Activated T-helper 2 cell treated with anti-CD3 and anti-CD28 coated beads, Interferon-gamma antibody, Interleukin-2, Interleukin-4, amounts not matched to agents 10 μg/mL and 5 μg/mL and 100 μg/mL, durations not matched to agents 14 hours and 24 hours and 36 hours (primary cell): ENCODE measurements around the gene EPHA6. TPM values are rescaled to one million over a fixed set of nuclear protein-coding genes. Genes with fewer than 3 reads are reported as not detected.
"Not testable (repeated sequence)": the region's sequence is repeated elsewhere in the genome, so short reads cannot be mapped to it uniquely, and the experiment has no call there.

Source experiments
- DNase-seq: peaks from one replicate; pipeline ENCODE4 v3.0.0; 2021; ENCODE audit warnings: low spot score
- H3K27ac Mint-ChIP-seq: one replicate; pipeline ENCODE4 v1.8.0; 2021; ENCODE audit warnings: mixed read lengths
- H3K27me3 Mint-ChIP-seq: one replicate; pipeline ENCODE4 v1.8.0; 2021; ENCODE audit warnings: low read depth, mixed read lengths
- H3K36me3 Mint-ChIP-seq: one replicate; pipeline ENCODE4 v1.8.0; 2021; ENCODE audit warnings: low read depth, mixed read lengths
- H3K4me1 Mint-ChIP-seq: one replicate; pipeline ENCODE4 v1.8.0; 2021; ENCODE audit warnings: low read depth, mixed read lengths
- H3K4me3 Mint-ChIP-seq: one replicate; pipeline ENCODE4 v1.8.0; 2021; ENCODE audit warnings: low read depth, mild to moderate bottlenecking, moderate library complexity, mixed read lengths
- H3K9me3 Mint-ChIP-seq: one replicate; pipeline ENCODE4 v1.8.0; 2021; ENCODE audit warnings: mixed read lengths
- intact Hi-C: fragments of 100-400 bp; cut with micrococcal nuclease; formaldehyde crosslinking; loops from one replicate; pipeline ENCODE4 v1.15.1; 2023
- total RNA-seq: library from RNA; stranded (reverse); gene quantifications from 2 replicates; pipeline ENCODE4 v1.2.3, GENCODE V29; 2022

The EPHA6 gene
- total RNA-seq, 1 donor from 2014 or later = not detected

DNA sequence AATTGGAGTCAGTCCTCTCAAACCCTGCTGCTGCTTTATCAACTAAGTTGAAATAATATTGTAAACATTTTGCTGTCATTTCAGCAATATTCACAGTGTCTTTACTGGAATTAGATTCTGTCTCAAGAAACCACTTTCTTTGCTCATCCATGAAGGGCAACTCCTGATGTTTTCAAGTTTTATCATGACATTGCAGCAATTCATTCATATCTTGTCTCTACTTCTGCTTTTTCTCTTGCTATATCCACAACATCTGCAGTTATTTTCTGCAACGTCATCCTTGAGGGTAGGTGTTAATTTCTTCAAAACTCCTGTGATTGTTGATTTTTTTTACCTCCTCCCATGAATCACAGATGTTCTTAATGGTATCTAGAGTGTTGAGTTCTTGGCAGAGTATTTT is 181.6 kb downstream of the EPHA6 start:
- Mint-ChIP-seq H3K36me3 (no peaks in the 10 kb centered on the region), H3K27me3 (no peaks in the 10 kb centered on the region), H3K4me3 (no peak overlapping the region), H3K4me1 (no peaks in the 10 kb centered on the region), H3K27ac (no peak overlapping the region), H3K9me3 (peaks cover 4% of the 10 kb centered on the region)
- no peak for DNase-seq
- intact Hi-C loops = no loop called here

DNA sequence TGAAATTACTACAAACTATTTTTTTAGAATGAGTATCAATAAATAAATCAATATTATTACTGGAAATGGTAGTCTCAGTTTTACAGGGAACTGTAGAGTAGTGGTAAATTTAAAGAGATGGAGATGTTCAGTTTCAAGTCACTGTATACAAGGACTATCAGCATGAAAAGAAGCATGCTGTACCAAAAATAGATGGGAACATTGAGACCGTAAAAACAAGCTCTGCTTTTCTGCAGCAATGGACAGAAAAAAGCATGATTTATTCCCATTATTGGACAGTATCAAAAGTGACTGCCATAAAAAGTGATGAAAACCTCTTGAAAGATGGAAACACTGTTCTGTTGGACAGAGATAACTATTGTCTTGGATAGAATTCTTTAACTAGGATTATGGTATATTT is 187.2 kb downstream of the EPHA6 start:
- DNase-seq = no peak
- Mint-ChIP-seq H3K27me3 (no peaks in the 10 kb centered on the region), H3K9me3 (peaks cover 19% of the 10 kb centered on the region), H3K4me3 (no peak overlapping the region), H3K27ac (no peak overlapping the region), H3K36me3 (no peaks in the 10 kb centered on the region), H3K4me1 (no peaks in the 10 kb centered on the region)
- intact Hi-C loops = no loop called here

DNA sequence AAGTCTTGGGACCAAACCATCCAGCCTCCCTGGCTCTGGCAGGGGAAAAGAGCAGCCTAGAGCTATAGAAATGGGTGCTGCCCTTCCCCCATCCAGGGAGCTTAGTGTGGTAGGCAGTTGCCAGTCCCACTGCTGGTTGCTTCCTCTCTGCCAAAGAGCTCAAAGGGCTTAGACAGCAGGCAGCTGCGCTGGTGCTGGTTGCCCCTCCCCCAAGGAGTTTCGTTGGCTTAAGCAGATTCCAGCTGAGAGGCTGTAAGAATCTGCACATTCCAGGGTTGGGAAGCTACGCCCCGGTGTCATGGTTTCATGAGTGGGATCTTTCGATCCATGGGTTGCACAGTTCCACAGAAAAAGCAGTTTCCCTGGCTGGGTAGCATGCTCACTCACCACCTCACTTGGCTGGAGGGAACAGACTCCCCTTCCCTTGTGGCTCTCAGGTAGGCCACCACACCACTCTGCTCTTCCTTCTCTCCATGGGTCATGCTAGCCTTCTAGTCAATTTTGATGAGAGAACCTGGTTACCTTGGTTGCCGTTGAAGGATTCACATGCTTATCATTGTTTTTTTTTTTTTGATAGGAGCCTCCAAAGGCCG is 195.1 kb downstream of the EPHA6 start:
- no peaks in the 10 kb centered on the region for H3K4me1 Mint-ChIP-seq
- H3K4me3 Mint-ChIP-seq = no peak overlapping the region
- DNase-seq = no peak
- H3K27ac Mint-ChIP-seq = no peak overlapping the region
- no peaks in the 10 kb centered on the region for H3K27me3 Mint-ChIP-seq
- H3K9me3 Mint-ChIP-seq = peaks cover 30% of the 10 kb centered on the region
- intact Hi-C loops = no loop called here
- no peaks in the 10 kb centered on the region for H3K36me3 Mint-ChIP-seq

DNA sequence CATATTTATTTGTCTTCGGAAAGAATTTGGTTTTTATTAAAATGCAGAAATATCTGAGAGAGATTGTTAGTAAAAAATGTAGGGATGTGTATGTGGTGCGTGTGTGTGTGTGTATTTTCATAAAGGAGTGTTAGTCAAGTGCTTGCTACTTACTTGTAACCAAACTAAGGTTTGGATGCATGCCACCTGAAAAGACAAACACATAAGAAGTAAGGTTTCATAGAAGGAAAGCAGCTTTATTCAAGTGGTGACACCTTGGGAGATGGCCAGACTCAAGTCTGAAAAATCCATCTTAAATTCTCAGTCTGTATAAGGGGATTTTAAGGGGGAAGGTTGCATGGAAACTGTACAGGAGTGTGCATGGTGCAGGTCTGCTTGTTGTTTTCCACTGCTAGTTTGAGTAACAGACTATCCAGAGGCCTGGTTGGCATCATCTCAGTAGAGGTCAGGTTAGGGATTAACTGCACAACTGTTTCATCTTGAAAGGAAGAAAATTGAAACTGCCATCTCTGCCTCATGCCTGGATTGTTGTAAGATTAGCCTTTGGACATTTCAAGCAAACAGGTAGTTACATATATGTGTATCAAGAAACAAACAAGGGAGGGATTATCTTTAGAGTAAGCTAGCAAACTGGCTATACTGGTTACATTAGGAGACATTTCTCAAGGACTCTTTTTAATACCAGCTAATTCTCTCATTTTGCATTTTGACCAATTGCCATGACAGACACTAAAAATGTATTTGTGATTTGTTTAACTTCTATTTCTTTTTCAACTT is 196.7 kb downstream of the EPHA6 start:
- Mint-ChIP-seq H3K4me1 (no peaks in the 10 kb centered on the region), H3K9me3 (peaks cover 26% of the 10 kb centered on the region), H3K4me3 (no peak overlapping the region), H3K27ac (no peak overlapping the region), H3K36me3 (no peaks in the 10 kb centered on the region), H3K27me3 (no peaks in the 10 kb centered on the region)
- no peak for DNase-seq
- intact Hi-C loops = no loop called here

DNA sequence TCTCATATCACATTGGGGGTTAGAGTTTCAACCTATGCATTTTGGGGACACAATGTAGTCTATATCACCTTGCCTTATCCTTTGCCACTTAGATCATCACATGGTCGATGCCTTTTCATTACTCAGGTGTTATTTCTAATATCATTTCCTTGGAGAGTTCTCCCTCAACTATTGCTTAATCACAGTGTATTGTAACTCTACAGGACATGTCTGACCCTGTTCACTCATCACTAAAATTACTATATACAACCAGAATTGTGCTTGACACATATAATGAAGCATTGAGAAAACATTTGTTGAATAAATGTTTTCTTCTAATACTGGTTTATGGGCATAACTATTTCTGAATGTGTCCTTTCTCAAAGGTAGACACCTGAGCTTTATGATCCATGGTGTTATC is 207.4 kb downstream of the EPHA6 start:
- Mint-ChIP-seq H3K9me3 (peaks cover 22% of the 10 kb centered on the region), H3K27ac (no peak overlapping the region), H3K4me3 (no peak overlapping the region), H3K36me3 (no peaks in the 10 kb centered on the region), H3K4me1 (no peaks in the 10 kb centered on the region), H3K27me3 (no peaks in the 10 kb centered on the region)
- no peak for DNase-seq
- intact Hi-C loops = no loop called here

DNA sequence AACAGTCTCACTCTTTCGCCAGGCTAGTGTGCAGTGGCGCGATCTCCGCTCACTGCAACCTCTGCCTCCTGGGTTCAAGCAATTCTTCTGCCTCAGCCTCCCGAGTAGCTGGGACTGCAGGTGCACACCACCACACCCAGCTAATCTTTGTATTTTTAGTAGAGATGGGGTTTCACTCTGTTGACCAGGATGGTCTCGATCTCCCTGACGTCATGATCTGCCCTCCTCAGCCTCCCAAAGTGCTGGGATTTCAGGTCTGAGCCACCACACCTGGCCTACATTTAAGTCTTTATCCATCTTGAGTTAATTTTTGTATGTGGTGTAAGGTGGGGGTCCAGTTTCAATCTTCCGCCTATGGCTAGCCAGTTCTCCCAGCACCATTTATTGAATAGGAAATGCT is 211.2 kb downstream of the EPHA6 start:
- H3K4me1 Mint-ChIP-seq, H3K27me3 Mint-ChIP-seq, H3K27ac Mint-ChIP-seq, intact Hi-C loops, H3K4me3 Mint-ChIP-seq, DNase-seq, H3K36me3 Mint-ChIP-seq: not testable (repeated sequence)
- peaks cover 20% of the 10 kb centered on the region for H3K9me3 Mint-ChIP-seq

DNA sequence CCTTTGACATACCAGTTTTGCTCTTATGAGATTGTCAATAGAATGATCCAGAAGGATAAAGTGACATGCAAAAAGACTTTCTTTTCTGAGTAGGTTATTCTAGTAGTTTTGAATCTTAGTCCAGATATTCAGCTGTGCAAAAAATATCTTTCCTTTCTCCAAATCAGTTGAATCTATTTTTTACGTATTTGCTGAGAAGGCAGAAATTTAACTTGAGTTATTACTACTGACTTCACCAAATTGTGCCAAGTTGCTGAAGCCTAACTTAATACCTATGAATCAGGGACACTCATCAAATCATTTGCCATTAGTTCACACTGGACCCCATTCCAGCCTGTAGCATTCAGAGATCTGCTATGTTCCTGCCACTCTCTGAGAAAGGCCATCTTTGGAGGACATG is 215.6 kb downstream of the EPHA6 start:
- intact Hi-C loops = no loop called here
- Mint-ChIP-seq H3K27me3 (no peaks in the 10 kb centered on the region), H3K27ac (no peak overlapping the region), H3K36me3 (no peaks in the 10 kb centered on the region), H3K9me3 (peaks cover 19% of the 10 kb centered on the region), H3K4me1 (no peaks in the 10 kb centered on the region), H3K4me3 (no peak overlapping the region)
- DNase-seq = no peak

DNA sequence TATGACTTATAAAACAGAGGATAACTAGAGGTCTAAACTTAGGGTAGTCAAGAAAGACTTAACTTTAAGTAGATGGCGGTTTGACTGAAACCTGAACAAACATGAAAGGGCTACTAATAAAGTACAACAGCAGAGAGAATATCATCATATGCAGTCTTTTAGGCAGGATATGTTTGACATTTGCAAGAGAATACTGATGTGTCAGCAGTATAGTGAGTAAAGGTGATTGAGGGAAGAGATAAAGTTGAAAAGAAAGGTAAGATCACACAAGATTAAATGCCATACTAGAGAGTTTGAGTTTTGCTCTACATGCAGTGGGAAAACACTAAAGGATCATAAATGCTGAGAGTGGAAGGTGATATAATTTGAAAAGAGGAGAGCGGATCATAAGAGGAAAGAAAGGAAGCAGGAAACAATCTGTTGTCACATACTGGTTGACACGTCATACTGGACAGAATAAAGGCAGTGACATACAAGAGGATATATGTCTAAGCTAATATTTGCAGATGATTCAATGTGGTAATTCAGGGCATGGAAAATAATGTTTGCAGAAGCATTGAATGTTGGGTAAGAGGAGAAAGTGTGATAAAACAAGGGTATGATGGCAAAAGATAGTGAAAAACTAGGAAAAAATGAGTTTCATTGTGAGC is 223.0 kb downstream of the EPHA6 start:
- intact Hi-C loops = no loop called here
- no peak for DNase-seq
- no peaks in the 10 kb centered on the region for H3K4me1 Mint-ChIP-seq
- no peaks in the 10 kb centered on the region for H3K27me3 Mint-ChIP-seq
- no peak overlapping the region for H3K27ac Mint-ChIP-seq
- no peaks in the 10 kb centered on the region for H3K36me3 Mint-ChIP-seq
- H3K4me3 Mint-ChIP-seq = no peak overlapping the region
- H3K9me3 Mint-ChIP-seq = no peaks in the 10 kb centered on the region

DNA sequence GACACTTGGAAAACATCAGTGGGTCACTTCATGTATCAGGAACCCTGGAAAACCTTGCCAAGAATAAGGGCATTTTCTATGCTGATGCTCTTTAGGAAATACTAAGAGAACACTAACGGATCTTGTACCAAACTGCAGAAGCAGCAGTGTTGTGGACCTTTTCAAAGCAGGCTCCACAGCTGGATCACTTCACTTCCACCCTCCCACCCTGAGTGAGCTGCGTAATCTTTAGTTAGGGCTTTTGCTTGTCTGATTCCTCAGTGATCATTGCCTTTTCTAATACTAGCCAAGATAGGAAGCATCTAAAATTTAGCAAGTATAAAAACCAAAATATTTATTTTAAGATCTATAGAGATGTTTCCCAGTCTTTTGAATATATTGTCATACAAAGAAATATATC is 229.0 kb downstream of the EPHA6 start:
- Mint-ChIP-seq H3K27ac (no peak overlapping the region), H3K4me1 (no peaks in the 10 kb centered on the region), H3K4me3 (no peak overlapping the region), H3K27me3 (no peaks in the 10 kb centered on the region), H3K36me3 (no peaks in the 10 kb centered on the region), H3K9me3 (no peaks in the 10 kb centered on the region)
- DNase-seq = no peak
- intact Hi-C loops = no loop called here

DNA sequence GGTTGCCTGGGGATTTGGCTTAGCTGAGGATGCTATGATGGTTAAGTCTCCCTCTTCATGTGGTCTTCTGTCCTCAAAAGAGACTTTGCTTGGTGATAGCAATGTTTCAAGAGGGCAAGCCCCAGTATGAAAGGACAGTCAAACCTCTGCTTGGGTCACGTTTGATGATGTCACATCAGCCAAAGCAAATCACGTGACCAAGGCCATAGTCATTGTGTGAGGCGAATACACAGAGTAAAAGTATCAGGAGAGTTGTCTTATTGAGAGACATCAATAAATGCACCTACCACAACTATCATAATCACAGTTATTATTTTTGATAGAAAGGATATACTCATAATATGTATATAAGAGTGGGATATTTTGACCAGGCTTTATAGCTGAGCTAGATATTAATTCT is 243.0 kb downstream of the EPHA6 start:
- H3K36me3 Mint-ChIP-seq = no peaks in the 10 kb centered on the region
- no peak for DNase-seq
- H3K27ac Mint-ChIP-seq = no peak overlapping the region

DNA sequence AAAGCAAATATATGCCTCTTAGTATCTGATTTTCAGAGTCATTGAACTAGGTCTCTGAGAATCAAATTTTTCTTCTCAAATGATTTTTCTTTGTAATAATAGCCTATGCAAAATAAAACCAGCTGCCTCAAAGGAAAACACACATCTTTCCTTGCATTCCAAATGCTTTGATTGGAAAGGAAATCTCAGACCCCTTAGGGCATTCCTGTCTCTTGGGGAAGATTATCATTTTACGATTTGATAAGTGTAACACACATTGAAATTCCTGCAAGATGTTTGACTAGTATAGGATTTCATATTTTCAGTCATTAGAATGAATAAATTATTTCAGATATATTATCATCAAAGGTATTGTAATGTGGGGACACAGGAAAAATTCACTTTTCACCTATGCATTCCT is 244.8 kb downstream of the EPHA6 start:
- no peak overlapping the region for H3K4me3 Mint-ChIP-seq
- peaks cover 14% of the 10 kb centered on the region for H3K9me3 Mint-ChIP-seq
- intact Hi-C loops = no loop called here

More for the DNA sequence above, 243.0 kb downstream of the EPHA6 start:
- H3K9me3 Mint-ChIP-seq = peaks cover 14% of the 10 kb centered on the region
- H3K4me1 Mint-ChIP-seq = no peaks in the 10 kb centered on the region
- H3K27me3 Mint-ChIP-seq = no peaks in the 10 kb centered on the region
- intact Hi-C loops = no loop called here
- H3K4me3 Mint-ChIP-seq = no peak overlapping the region

DNA sequence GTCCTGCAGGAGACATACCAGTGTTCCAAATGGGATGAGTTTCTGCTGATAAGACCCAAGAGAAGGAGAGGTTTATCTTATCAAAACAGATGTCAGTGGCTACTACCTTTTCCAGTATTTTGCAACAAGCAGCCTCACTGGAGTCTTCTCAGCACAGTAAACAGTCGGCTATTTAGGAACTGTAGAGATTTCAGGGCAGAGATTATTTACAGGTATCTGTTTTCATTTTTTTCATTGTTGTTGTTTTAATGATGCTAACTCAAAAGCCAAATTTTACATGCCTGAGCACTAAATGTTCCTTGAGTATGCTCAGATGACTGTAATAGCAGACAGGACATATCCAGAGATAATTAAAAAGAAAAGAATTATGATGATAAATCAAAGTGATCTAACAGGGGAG is 252.1 kb downstream of the EPHA6 start:
- intact Hi-C loops = no loop called here
- H3K4me1 Mint-ChIP-seq = no peaks in the 10 kb centered on the region
- no peaks in the 10 kb centered on the region for H3K27me3 Mint-ChIP-seq
- peaks cover 13% of the 10 kb centered on the region for H3K9me3 Mint-ChIP-seq
- no peak overlapping the region for H3K4me3 Mint-ChIP-seq
- no peak overlapping the region for H3K27ac Mint-ChIP-seq
- no peak for DNase-seq
- no peaks in the 10 kb centered on the region for H3K36me3 Mint-ChIP-seq

More for the DNA sequence above, 244.8 kb downstream of the EPHA6 start:
- Mint-ChIP-seq H3K36me3 (no peaks in the 10 kb centered on the region), H3K27ac (no peak overlapping the region), H3K27me3 (no peaks in the 10 kb centered on the region), H3K4me1 (no peaks in the 10 kb centered on the region)
- DNase-seq = no peak

DNA sequence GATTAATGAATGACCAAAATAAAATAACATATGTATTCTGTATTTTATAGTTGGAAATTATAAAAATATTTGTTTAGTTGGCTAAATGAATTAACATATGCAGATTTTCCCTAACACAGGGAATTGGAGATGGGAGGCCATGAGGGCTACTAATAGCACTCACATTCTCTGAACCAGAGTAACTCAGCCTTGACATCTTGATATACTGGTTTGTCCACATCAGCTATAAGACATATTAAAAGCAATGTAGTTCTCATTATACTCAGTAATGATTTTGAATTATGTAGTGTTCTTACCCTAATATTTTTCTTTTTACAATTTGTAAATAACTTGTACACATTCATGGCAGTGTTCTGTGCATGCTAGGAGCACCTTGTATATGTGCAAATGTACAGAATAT is 255.9 kb downstream of the EPHA6 start:
- Mint-ChIP-seq H3K27ac (no peak overlapping the region), H3K4me1 (no peaks in the 10 kb centered on the region), H3K4me3 (no peak overlapping the region), H3K36me3 (no peaks in the 10 kb centered on the region), H3K9me3 (peaks cover 12% of the 10 kb centered on the region), H3K27me3 (no peaks in the 10 kb centered on the region)
- intact Hi-C loops = no loop called here
- DNase-seq = no peak
